Measurements from ENCODE around the gene ERGIC1.

DNA sequence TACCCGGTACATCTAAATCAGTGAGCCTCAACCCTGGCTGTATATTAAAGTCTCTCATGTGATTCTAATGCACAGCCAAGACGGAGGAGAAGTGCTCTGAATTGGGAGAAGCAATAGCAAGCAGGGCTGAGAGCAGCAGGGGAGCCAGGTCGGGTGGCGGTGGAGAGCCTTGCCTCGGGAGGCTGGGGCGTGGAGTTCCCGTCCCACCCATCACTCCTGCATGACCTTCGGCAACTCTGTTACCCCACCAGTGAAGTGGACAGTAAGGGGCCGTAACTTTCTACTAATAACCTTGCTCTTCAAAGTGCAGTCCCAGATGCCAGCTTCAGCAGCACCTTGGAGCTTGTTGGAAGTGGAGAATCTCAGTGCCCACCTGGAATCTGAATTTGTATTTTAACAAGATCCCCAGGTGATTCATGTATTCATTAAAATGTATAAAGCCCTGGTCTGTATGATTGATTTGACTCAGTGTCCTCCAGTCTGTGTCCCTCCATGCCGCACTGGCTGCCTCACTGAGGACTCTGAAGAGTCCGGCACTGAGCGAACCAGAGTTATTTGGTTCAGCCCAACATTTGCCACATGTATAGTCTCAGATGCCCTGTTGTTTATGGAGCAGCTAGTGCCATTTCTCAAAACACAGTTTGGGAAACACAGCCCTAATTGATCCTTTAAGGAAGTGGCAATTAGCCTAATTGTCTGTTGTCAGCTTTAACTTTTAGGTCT lies 6.5 kb downstream of the ERGIC1 start:
- TF ChIP-seq SMAD3 (CRISPR knock-in tag; IDR thresholded peaks at IDR 0.05; ENCODE audit: borderline replicate concordance) = no peak
- TF ChIP-seq MAX (CRISPR knock-in tag; IDR thresholded peaks at IDR 0.05) = no peak
- no peak for TF ChIP-seq ZNF121 (CRISPR knock-in tag; IDR thresholded peaks at IDR 0.05)
- no peak for TF ChIP-seq ZNF512 (CRISPR knock-in tag; IDR thresholded peaks at IDR 0.05; ENCODE audit: borderline replicate concordance)
- no peak for TF ChIP-seq ATF1 (CRISPR knock-in tag; IDR thresholded peaks at IDR 0.05)
- TF ChIP-seq, protein P1, sequence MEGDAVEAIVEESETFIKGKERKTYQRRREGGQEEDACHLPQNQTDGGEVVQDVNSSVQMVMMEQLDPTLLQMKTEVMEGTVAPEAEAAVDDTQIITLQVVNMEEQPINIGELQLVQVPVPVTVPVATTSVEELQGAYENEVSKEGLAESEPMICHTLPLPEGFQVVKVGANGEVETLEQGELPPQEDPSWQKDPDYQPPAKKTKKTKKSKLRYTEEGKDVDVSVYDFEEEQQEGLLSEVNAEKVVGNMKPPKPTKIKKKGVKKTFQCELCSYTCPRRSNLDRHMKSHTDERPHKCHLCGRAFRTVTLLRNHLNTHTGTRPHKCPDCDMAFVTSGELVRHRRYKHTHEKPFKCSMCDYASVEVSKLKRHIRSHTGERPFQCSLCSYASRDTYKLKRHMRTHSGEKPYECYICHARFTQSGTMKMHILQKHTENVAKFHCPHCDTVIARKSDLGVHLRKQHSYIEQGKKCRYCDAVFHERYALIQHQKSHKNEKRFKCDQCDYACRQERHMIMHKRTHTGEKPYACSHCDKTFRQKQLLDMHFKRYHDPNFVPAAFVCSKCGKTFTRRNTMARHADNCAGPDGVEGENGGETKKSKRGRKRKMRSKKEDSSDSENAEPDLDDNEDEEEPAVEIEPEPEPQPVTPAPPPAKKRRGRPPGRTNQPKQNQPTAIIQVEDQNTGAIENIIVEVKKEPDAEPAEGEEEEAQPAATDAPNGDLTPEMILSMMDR (IDR thresholded peaks at IDR 0.05) = no peak
- TF ChIP-seq ZNF671 (CRISPR knock-in tag; IDR thresholded peaks at IDR 0.05) = no peak
- TF ChIP-seq SP1 (CRISPR knock-in tag; conservative IDR thresholded peaks at IDR 0.05) = no peak
- TF ChIP-seq ELF4 (CRISPR knock-in tag; IDR thresholded peaks at IDR 0.05; ENCODE audit: low read depth) = no peak
- no peak for TF ChIP-seq NR1H2 (CRISPR knock-in tag; IDR thresholded peaks at IDR 0.05)
- no peak for TF ChIP-seq IRF1 (CRISPR knock-in tag; IDR thresholded peaks at IDR 0.05)
